NOMO-1 treated with DMSO at 0.1 percent for 48 hours (cell line): ENCODE results near the gene ANK3.
"Not testable (repeated sequence)": the region's sequence is repeated elsewhere in the genome, so short reads cannot be mapped to it uniquely, and the experiment has no call there.

Experiments
- DNase-seq: peaks from one replicate; lab custom pipeline; 2025; ENCODE audit not compliant: unreplicated experiment; lab: John Stamatoyannopoulos, UW

ANK3 gene

GRCh38 chr10:60041489-60042133, 348.1 kb downstream of the ANK3 start:
- DNase-seq: peak; percentile 45

GRCh38 chr10:60040014-60040662, 349.5 kb downstream of the ANK3 start:
- DNase-seq: no peak

DNA sequence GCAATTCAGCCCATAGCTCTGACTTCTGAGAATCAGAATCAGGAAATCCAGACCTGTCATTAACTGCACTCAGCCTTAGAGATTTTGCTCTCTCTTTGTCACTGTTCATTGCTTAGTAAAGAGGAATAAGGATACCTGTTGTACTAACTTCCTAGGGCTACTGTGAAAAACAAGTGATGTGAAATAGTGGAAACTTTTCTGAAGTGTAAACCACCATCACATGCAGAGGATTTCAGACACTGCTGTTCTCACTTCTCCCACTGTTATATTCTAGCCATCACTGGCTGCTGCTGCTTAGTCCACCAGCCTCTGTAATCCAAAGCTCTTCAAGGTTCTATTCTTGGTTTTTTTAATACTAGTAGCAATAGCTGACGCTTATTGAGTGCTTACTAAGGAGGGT, 353.7 kb downstream of the ANK3 start:
- no peak for DNase-seq

- DNase-seq: not testable (repeated sequence)
Measured at GRCh38 chr10:60035375-60035774, 354.3 kb downstream of the ANK3 start.

DNA sequence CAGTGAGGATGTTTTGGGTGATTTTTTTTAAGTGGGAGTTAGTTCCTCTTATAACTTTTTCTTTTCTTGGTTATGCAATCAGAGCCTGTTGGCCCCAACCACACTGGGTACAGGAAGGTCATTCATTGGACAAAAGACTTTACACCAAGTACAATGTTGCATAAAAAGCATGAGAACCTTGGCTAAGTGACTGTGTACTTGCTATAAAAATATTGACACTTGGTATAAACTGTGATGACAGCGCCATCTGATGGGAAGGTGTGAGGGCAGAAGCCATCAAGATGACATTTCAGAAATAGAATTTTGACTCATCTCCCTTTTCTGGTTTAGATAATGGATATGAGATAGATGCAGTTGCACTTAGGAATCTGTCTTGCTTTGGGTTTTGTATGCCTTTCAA, 357.0 kb downstream of the ANK3 start:
- DNase-seq: peak; percentile 97

DNA sequence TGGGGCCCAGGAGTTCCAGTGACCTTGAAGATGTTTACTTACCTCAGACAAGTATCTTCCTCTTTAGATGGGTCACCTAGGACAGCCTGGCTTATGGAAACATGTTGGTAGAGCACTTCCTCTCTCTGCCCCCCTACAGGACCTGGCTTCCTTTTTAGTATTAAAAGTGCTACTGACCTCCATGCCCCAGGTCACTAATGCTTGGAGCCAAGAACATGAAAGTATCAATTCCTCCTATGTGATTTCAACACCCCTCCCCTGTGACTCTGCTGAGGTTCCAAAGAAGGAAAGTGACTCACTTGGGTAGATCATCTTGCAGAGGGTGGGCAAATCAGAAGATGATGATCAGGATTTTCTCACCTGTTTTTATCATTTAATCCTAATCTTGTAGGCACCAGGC, 358.0 kb downstream of the ANK3 start:
- peak; percentile 96 for DNase-seq

DNA sequence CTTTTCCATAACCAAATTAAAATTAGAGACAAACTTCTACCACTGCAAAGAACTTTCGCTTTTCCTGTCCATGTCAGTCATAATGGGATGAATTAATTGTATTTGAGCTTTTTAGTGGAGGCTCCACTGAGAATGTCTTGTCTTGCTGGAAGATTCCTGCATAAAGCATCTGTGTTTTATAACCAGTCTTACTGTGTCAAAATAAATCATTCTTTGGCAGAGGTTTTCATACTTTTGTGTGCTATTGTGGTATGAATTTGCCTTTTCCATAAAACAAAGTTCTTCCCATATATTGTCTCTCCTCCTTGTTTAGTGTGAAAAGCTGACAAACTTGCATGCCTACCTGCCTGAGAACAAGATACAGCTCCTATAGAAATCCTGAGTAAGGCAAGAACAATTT, 358.5 kb downstream of the ANK3 start:
- no peak for DNase-seq

GRCh38 chr10:60029475-60029874, 360.2 kb downstream of the ANK3 start:
- peak; percentile 26 for DNase-seq

- DNase-seq: no peak
Measured at GRCh38 chr10:60028081-60028480, 361.6 kb downstream of the ANK3 start.

DNA sequence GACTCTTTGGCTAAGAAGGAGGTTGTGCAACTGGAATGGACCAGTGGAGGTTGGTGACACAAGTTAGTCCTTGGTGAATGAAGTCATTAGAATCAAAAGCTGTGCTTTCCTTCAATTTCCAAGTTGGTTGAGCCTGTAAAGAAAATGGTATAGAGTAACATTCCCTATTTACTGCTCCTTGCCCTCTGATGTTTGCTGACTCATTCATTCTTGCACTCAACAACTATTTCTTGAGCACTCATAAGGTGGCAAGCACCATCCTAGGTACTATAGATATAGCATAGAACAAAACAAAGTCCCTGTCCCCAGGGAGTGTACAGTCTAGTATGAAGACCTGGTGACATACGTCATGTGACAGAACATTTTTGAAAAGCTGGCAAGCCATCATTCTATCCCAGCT, 364.4 kb downstream of the ANK3 start:
- no peak for DNase-seq

- no peak for DNase-seq
Measured at GRCh38 chr10:60024506-60024905, 365.2 kb downstream of the ANK3 start.

DNA sequence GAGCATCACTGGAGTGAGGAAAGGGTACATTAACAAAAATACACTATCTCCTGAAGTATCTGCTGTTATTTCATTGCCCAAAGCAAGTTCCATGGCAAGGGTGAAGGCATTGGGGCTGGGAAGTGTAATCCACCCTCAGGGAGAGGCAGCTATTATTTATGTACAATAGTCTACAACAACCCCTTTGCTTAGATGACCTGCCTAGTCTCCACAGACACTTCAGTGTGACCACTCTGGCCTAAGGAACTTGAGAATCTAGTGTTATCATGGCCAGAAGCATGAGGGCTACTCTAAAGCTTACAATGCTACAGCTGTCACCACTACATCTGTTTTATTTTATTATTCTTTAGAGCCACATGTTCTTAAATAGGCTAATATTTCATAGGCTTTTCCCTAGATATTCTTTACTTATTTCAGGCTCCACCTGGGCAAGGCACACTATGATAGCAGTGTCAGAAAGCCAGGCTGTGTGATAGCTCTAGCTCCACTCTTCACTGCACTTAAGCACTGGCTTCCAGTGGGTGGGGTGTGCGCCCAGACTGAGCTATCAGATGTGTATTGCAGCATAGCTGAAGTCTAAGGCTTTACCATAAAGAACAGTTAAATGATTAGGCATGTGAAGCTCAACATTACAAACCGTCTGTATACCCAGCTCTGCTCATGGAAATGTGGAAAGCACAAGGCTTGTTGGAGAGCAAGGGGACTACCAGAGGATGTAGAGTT, 366.4 kb downstream of the ANK3 start:
- no peak for DNase-seq

- DNase-seq: no peak
Measured at GRCh38 chr10:60021361-60021760, 368.3 kb downstream of the ANK3 start.

- no peak for DNase-seq
Measured at GRCh38 chr10:60016794-60017193, 372.9 kb downstream of the ANK3 start.

DNA sequence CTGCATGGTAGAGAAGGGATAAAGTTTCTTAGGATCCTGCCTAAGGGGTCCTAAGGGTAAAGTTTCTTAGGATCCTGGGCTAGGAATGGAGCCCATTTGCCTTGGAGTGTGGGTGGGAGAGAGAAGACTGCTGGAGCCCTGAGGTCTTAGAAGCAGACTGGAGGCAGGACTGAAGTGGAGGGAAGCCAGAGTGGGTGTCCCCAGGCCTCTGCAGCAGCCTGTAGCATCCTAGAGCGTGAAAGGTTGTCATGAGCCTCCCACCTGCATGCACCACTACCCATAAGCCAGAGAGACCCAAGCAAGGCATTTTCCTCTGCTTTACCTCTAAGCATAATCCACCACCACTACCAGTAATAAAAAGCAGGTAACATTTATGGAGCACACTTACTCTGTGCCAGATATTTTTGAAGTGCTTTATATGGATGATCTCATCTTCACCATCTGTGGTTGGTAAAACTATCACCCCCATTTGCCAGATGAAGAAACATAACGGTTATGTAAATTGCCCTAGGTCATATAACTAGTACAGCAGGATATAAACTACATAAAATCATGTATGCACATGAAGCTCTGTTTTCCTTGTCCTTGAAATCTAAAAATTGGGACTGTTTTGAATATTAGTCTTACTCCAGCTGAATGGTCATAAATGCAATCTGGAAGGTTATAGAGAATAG, 379.8 kb downstream of the ANK3 start:
- DNase-seq: no peak

GRCh38 chr10:60009276-60009675, 380.4 kb downstream of the ANK3 start:
- no peak for DNase-seq

GRCh38 chr10:60008816-60009215, 380.9 kb downstream of the ANK3 start:
- DNase-seq: no peak

DNA sequence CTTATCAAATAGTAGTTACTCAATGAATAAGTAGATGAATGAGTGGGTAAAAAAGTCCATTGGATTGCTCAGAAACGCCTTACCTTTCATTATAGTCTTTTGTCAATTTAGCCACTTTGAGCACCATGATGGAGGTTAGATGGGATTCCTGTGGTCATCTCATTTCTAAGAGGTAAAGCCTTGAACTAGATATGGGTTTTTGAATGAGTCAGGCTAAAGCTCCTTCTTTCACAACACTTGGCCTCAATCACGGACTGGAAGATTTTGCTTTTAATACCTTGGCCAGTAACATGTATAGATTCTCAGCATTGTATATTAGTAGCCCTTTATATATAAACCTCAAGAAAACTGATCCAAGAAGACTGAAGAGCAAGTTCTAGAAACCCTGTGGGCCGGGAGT, 383.6 kb downstream of the ANK3 start:
- no peak for DNase-seq

DNA sequence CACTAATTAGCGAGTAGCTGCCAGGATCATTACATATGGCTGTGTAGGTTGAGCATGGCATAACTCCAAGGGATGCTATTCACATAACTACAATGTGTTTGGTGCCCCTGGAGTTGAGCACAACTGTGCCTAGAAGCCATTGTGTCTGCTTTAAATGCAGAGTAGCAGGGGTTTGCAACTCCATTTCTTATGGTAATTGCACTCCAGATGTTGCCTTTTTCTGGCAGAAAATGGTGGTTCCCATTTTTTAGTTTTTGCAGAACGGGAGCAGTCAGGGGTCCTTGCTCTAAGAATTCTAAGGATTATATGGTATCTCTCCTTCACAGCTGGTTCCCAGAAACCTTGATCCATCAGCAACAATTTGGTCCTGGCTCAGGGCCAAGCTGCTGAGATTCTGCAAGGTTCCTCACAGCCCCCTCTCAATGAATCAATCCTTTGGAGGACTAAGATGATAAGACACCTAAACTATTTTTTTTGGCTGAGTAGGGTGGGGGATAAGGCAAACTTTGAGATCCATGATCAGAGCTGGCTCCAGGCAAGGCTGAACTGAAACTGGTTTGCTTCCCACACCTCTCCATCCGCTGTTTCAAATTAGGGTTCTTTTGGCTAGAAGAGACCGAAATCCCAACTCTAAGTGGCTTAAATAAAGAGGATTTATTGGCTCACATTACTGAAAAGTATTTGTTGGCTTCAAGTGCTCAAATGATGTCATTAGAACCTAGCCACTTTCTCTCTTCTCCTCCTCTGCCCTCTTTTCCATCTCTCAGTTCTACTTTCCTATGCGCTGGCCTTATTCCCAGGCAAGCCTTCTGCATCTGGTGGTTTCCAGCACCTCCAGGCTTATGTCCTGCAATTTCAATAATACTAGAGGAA, 385.8 kb downstream of the ANK3 start:
- no peak for DNase-seq

DNA sequence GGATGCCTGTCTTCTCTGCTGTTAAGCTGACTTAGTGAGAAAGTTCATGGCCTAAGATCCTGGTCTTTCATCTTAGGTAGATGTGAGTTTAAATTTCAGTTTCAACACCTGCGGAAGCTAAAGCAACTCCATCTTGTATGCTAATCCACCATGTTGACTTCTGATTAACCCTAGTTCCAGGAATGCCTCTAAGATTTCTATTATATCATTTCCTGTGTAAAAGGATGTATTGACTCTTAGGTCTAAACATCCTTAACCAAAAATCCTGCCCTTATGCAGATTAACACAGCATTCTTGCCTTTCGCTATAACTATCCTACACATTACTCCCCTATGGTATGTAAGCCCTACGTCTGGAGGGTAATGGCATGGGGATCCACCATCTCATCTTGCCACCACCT, 388.9 kb downstream of the ANK3 start:
- no peak for DNase-seq
